Renal cortex interstitium (tissue), 11 donors: ENCODE data around the gene SH3BP2. TPM values are rescaled to one million over a fixed set of nuclear protein-coding genes. Genes with fewer than 3 reads are reported as not detected.

ENCODE experiments used
- DNase-seq, 11 donors: peaks; one replicate each; pipeline ENCODE4 v3.0.0-alpha.2; 2013; ENCODE audit warnings: low read depth in 9 of 11, low spot score in 4 of 11; ENCODE audit errors: extremely low read depth in 1 of 11
- polyA plus RNA-seq, 3 donors: library from polyadenylated mRNA; unstranded; fragments of 120-200 nt; gene quantifications; one replicate each; pipeline ENCODE4 v1.2.1, GENCODE V29; 2013; ENCODE audit not compliant: insufficient read length in 3 of 3

Gene SH3BP2
- polyA plus RNA-seq, 3 donors: 23.9 to 46.5 (median 35.8) TPM

DNA sequence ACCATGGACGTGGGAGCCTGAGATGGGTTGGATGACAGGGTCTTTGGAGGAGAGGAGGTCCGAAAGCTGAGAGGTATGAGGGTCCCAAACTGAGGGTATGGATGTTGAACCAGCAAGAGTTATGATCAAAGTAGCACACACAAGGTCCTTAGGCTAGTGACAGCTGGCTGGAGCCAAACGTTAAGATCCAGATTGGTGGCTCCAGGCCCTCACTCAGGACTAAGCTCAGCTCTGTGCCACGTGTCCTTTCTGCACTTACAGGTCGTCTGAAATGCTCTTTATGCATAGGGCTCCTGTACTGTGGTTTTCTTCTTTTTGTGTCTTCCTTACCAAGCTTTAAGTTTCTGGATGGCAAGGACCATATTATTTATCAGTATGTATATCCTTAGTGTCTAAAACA lies 86.1 kb downstream of the SH3BP2 start:
- DNase-seq: no peak

DNA sequence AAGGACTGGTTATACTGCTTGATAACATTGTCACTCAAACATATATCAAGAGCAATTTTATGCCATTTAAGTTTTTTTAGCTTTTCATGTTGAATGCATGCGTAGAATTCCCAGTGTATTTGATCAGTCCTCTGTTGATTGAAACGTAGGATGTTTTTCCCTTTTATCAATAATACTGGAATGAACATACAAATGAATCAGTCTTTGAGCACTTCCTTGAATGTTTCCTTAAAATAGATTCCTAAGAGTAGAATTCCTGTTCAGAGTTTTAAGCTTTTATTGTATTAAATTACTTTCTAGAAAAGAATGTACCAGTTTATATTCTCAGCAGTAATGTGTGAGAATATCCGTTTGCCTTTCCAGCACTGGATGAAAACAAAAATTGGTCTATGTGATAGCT lies 88.5 kb downstream of the SH3BP2 start:
- DNase-seq: no peak

DNA sequence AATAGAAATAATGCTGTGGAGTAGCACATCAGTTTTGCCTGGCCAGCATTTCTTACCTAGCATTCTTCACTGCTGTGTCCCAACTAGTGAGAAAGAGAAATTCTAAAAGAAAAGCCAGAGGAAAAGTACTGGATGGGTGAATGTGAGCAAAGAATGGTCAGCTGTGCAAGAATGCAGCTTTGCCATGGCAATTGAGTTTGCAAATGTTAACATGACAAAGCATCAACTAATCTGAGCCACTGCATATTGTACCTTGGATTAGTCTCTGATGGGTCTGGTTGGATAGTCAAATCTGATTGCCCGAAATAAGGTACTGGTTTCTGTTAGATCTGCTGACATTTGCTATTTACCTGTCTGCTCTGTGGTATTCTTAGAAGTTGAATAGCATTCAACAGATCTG lies 89.5 kb downstream of the SH3BP2 start:
- no peak for DNase-seq

DNA sequence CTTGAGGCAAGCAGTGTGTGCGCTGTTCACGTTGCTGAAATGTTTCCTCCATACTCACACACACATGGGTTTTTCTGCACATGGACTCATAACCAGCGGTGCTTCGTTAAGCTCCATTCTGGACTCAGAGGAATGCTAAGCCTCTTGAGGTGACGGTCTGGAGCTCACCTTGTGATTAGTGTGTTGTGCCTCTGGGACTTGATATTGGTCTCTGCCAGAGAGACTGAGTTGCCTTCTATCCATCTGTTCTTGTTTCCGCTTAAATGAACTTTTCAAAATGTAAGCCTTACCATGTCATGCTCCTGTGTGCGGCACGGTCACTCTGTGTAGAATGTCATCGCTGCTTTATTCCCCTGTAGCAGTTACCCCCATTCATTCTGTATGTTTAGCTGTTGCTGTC lies 93.3 kb downstream of the SH3BP2 start:
- DNase-seq: no peak

DNA sequence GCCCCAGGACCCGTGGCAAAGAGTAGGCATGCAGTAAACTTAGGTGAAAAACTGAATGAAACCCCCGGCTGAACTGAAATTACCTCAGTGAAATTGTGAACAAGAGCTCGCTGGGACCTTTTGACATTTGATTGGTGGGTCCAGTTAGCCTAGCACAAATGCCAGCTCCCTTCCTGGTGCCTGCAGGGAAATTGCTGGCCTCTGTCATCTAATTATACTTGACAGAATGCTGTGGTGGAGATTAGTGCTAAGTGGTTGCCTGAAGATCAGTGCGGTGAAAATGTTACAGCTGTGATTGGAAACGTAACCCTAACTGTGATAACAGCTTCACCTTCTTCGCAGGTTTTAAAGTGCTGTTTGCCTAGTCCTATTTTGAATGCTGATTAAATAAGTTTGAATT lies 93.7 kb downstream of the SH3BP2 start:
- DNase-seq: no peak

DNA sequence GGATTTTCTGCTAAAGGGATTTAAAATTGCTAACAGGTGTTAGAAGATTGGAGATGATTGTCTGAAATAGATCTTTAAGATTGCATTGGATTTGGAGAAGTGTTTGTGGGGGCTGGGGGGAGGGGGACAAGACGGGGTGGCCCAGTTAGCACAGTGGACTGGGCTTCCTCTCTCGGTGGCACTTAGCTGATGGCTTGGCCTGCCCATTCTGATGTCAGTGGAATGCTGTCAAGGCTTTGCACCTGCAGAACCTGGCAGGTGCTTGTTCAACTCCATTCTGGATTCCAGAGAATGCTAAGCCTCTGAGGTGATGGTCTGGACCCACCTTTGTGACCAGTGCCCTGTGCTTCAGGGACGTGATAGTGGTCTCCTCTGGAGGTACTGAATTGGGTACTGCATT lies 94.5 kb downstream of the SH3BP2 start:
- DNase-seq: no peak

DNA sequence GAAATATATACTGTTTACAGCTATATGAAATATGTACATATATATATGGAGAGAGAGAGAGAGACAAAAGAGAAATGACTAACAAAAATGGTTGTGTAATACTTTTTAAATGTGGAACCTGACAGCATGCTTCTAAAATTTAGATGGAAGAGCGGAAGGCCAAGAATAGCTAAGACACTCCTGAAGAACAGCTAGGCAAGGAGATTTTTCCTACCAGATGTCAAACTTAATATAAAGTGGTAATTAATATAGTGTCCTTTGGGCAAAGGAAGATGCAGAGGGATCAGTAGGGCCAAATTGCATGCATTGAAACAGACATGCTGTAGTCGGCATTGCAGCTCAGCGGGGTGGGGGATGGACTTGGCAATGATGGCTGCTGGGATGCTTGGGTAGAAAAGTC lies 96.0 kb downstream of the SH3BP2 start:
- DNase-seq: no peak

Other genes starting within 250 kb of the SH3BP2 start
- 10 to 100 TPM; 16.7 to 22.8 (median 22.2) TPM for gene TNIP2, start 36.7 kb upstream of the SH3BP2 start, polyA plus RNA-seq
- gene ADD1, start 50.8 kb downstream of the SH3BP2 start, polyA plus RNA-seq: 100 to 1,000 TPM; 254 to 268 (median 264) TPM
- 10 to 100 TPM; 29.0 to 32.7 (median 30.7) TPM for gene NOP14, start 170.3 kb downstream of the SH3BP2 start, polyA plus RNA-seq
- gene GRK4, start 170.5 kb downstream of the SH3BP2 start, polyA plus RNA-seq: 10 to 100 TPM in 1 of 3 donors, 1 to 10 TPM in 2; 6.2 to 10.0 (median 8.0) TPM